ENCODE data around the gene DEK. TPM values are rescaled to one million over a fixed set of nuclear protein-coding genes. Genes with fewer than 3 reads are reported as not detected.

Gene DEK
- total and polyA plus RNA-seq, 2 of the 13 experiments (the other 11 are each of a cell fraction or from before 2014, with no cell fraction given): 53.2 to 276 TPM

DNA sequence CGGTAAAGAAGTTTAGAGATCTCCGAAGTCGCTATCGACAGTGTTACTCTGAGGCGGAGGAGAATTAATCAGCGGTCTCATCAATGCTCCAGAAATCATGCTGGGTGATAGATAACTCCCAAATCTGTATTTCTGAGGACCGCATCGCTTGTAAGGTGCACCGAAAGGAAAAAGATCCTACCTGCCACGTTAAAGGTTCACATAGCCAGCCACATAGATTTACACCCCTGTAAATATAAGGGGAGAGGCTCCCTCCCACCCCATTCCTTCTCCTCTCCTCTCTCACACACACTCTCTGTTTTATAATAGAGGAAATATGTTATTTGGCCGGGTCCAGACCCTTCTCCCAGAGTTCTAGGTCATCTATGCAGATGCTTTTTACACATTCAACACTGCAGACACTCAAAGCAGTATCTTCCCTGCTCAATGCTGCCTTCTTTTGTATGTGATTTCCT, 620 bp upstream of the DEK start (continued):
- TF ChIP-seq, protein P1, sequence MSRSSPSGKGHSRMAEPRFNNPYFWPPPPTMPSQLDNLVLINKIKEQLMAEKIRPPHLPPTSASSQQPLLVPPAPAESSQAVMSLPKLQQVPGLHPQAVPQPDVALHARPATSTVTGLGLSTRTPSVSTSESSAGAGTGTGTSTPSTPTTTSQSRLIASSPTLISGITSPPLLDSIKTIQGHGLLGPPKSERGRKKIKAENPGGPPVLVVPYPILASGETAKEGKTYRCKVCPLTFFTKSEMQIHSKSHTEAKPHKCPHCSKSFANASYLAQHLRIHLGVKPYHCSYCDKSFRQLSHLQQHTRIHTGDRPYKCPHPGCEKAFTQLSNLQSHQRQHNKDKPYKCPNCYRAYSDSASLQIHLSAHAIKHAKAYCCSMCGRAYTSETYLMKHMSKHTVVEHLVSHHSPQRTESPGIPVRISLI (CRISPR knock-in tag; IDR thresholded peaks at IDR 0.05; ENCODE audit: borderline replicate concordance): no peak
- TF ChIP-seq, protein P2, sequence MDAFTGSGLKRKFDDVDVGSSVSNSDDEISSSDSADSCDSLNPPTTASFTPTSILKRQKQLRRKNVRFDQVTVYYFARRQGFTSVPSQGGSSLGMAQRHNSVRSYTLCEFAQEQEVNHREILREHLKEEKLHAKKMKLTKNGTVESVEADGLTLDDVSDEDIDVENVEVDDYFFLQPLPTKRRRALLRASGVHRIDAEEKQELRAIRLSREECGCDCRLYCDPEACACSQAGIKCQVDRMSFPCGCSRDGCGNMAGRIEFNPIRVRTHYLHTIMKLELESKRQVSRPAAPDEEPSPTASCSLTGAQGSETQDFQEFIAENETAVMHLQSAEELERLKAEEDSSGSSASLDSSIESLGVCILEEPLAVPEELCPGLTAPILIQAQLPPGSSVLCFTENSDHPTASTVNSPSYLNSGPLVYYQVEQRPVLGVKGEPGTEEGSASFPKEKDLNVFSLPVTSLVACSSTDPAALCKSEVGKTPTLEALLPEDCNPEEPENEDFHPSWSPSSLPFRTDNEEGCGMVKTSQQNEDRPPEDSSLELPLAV (CRISPR knock-in tag; conservative IDR thresholded peaks at IDR 0.05; ENCODE audit: low read depth): no peak
- TF ChIP-seq XRCC5 (optimal IDR thresholded peaks at IDR 0.05; ENCODE audit: low read length) (no peak), TBX2 (CRISPR knock-in tag; IDR thresholded peaks at IDR 0.05; ENCODE audit: borderline replicate concordance) (peak; percentile 13), NCOA1 (CRISPR knock-in tag; IDR thresholded peaks at IDR 0.05) (0 out of 2 replicates have a peak, but pooled peaks have one; percentile 65), IKZF4 (CRISPR knock-in tag; IDR thresholded peaks at IDR 0.05; ENCODE audit: borderline replicate concordance, low read depth, not compliant biosample characterization) (no peak), ZNF747 (CRISPR knock-in tag; IDR thresholded peaks at IDR 0.05; ENCODE audit: borderline replicate concordance) (0 out of 2 replicates have a peak, but pooled peaks have one; percentile 59), ZNF567 (CRISPR knock-in tag; IDR thresholded peaks at IDR 0.05; ENCODE audit: borderline replicate concordance) (no peak), ZNF776 (CRISPR knock-in tag; IDR thresholded peaks at IDR 0.05) (no peak), HOXD1 (CRISPR knock-in tag; IDR thresholded peaks at IDR 0.05) (no peak), ZSCAN9 (CRISPR knock-in tag; IDR thresholded peaks at IDR 0.05; ENCODE audit: borderline replicate concordance) (0 out of 2 replicates have a peak, but pooled peaks have one; percentile 10), POGZ (CRISPR knock-in tag; IDR thresholded peaks at IDR 0.05) (0 out of 2 replicates have a peak, but pooled peaks have one; percentile 7), SIX1 (CRISPR knock-in tag; IDR thresholded peaks at IDR 0.05; ENCODE audit: borderline replicate concordance) (no peak), FOXM1 (CRISPR knock-in tag; IDR thresholded peaks at IDR 0.05) (no peak), ZSCAN31 (CRISPR knock-in tag; IDR thresholded peaks at IDR 0.05; ENCODE audit: low read depth) (no peak), ZNF644 (CRISPR knock-in tag; IDR thresholded peaks at IDR 0.05; ENCODE audit: low read depth) (no peak), ZNF138 (CRISPR knock-in tag; IDR thresholded peaks at IDR 0.05; ENCODE audit: low read depth) (no peak), HNF4A (CRISPR knock-in tag; IDR thresholded peaks at IDR 0.05) (no peak)
- TF ChIP-seq, protein P3, sequence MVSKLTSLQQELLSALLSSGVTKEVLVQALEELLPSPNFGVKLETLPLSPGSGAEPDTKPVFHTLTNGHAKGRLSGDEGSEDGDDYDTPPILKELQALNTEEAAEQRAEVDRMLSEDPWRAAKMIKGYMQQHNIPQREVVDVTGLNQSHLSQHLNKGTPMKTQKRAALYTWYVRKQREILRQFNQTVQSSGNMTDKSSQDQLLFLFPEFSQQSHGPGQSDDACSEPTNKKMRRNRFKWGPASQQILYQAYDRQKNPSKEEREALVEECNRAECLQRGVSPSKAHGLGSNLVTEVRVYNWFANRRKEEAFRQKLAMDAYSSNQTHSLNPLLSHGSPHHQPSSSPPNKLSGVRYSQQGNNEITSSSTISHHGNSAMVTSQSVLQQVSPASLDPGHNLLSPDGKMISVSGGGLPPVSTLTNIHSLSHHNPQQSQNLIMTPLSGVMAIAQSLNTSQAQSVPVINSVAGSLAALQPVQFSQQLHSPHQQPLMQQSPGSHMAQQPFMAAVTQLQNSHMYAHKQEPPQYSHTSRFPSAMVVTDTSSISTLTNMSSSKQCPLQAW (CRISPR knock-in tag; IDR thresholded peaks at IDR 0.05): 0 out of 2 replicates have a peak, but pooled peaks have one; percentile 25
- TF ChIP-seq, protein P4, sequence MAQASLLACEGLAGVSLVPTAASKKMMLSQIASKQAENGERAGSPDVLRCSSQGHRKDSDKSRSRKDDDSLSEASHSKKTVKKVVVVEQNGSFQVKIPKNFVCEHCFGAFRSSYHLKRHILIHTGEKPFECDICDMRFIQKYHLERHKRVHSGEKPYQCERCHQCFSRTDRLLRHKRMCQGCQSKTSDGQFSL (CRISPR knock-in tag; IDR thresholded peaks at IDR 0.05): no peak
- TF ChIP-seq, protein P5, sequence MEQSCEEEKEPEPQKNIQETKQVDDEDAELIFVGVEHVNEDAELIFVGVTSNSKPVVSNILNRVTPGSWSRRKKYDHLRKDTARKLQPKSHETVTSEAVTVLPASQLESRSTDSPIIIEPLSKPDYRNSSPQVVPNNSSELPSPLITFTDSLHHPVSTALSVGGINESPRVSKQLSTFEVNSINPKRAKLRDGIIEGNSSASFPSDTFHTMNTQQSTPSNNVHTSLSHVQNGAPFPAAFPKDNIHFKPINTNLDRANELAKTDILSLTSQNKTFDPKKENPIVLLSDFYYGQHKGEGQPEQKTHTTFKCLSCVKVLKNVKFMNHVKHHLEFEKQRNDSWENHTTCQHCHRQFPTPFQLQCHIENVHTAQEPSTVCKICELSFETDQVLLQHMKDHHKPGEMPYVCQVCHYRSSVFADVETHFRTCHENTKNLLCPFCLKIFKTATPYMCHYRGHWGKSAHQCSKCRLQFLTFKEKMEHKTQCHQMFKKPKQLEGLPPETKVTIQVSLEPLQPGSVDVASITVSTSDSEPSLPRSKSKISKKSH (CRISPR knock-in tag; IDR thresholded peaks at IDR 0.05; ENCODE audit: borderline replicate concordance): no peak
- TF ChIP-seq, protein P6, sequence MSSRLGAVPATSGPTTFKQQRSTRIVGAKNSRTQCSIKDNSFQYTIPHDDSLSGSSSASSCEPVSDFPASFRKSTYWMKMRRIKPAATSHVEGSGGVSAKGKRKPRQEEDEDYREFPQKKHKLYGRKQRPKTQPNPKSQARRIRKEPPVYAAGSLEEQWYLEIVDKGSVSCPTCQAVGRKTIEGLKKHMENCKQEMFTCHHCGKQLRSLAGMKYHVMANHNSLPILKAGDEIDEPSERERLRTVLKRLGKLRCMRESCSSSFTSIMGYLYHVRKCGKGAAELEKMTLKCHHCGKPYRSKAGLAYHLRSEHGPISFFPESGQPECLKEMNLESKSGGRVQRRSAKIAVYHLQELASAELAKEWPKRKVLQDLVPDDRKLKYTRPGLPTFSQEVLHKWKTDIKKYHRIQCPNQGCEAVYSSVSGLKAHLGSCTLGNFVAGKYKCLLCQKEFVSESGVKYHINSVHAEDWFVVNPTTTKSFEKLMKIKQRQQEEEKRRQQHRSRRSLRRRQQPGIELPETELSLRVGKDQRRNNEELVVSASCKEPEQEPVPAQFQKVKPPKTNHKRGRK (CRISPR knock-in tag; IDR thresholded peaks at IDR 0.05): no peak
